SU-DHL-6 (cell line): ENCODE measurements around the gene MALRD1.

Experiments
- EZH2phosphoT487 ChIP-seq: fragments of 200-600 bp; sonication (generic), shearing (Covaris generic); conservative IDR thresholded peaks from 2 replicates; pipeline ENCODE4 v1.6.1; 2018; ENCODE audit warnings: mild to moderate bottlenecking, antibody characterized with exemption, low read length, moderate library complexity, mixed read lengths
- TF ChIP-seq, protein P1 (sequence below): fragments of 200-600 bp; sonication (generic); IDR thresholded peaks from one replicate; pipeline ENCODE4 v1.5.1; 2017; ENCODE audit warnings: antibody characterized with exemption, mild to moderate bottlenecking, low read length, moderate library complexity; ENCODE audit not compliant: insufficient read depth, poor library complexity, severe bottlenecking

DNA sequence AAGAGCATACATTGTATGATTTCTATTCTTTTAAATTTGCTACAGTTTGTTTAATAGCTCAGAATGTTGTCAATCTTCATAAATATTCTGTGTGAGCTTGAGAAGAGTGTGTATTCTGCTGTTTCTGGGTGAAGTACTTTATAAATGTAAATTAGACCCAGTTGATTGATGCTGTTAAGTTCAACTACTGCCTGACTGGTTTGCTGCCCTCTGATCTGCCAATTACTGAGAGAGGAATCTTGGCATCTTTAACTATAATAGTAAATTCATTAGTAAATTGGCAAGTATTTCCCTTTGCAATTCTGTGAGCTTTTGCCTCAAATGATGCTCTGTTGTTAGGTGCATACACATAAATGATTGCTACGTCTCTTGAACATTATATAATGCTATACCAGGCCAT lies 512.6 kb downstream of the MALRD1 start:
- TF ChIP-seq, protein P1, sequence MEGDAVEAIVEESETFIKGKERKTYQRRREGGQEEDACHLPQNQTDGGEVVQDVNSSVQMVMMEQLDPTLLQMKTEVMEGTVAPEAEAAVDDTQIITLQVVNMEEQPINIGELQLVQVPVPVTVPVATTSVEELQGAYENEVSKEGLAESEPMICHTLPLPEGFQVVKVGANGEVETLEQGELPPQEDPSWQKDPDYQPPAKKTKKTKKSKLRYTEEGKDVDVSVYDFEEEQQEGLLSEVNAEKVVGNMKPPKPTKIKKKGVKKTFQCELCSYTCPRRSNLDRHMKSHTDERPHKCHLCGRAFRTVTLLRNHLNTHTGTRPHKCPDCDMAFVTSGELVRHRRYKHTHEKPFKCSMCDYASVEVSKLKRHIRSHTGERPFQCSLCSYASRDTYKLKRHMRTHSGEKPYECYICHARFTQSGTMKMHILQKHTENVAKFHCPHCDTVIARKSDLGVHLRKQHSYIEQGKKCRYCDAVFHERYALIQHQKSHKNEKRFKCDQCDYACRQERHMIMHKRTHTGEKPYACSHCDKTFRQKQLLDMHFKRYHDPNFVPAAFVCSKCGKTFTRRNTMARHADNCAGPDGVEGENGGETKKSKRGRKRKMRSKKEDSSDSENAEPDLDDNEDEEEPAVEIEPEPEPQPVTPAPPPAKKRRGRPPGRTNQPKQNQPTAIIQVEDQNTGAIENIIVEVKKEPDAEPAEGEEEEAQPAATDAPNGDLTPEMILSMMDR, result no peak
- TF ChIP-seq EZH2phosphoT487, result no peak
